ENCODE data around the gene TLK1. TPM values are rescaled to one million over a fixed set of nuclear protein-coding genes. Genes with fewer than 3 reads are reported as not detected.

TLK1 gene
- total and polyA plus RNA-seq, 2 experiments from 2014 or later: 41.2 to 45.0 TPM

DNA sequence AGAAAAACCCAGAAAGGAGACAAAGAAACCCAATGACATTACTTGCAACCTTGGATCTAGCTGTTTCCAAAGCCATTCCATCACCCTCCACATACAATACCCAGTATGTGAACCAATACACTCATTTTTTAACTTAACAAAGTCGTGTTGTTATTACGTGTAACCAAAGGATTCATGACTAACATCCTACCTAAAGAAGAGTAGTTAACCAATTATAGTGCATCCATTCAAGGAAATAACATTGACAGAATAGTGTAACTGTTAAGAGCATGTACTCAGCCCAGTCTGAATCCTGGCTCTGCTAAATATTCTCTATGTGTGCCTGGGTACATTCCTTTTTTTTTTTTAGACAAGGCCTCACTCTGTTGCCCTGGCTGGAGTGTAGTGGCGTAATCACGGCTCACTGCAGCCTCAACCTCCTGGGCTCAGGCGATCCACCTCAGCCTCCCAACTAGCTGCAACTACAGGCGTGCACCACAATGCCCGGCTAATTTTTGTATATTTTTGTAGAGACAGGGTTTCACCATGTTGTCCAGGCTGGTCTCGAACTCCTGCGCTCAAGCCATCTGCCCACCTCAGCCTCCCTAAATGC, 9.9 kb downstream of the TLK1 start:
- peaks cover 27% of the 10 kb centered on the region for H4K20me1 ChIP-seq (replicated peaks; ENCODE audit: insufficient read depth)
- no peak overlapping the region for H2AFZ ChIP-seq
- no peak for ATAC-seq
- H3K4me1 Mint-ChIP-seq: peaks cover 38% of the 10 kb centered on the region
- no peak overlapping the region for H3K4me3 Mint-ChIP-seq
- no peaks in the 10 kb centered on the region for H3F3A ChIP-seq (replicated peaks; ENCODE audit: low read depth)
- H3K4me1 ChIP-seq (ENCODE audit: insufficient read depth): peaks cover 24% of the 10 kb centered on the region
- H3K4me2 ChIP-seq: no peak overlapping the region
- H3K4me3 ChIP-seq: no peak overlapping the region
- H3K27ac Mint-ChIP-seq: no peak overlapping the region
- peaks cover 100% of the 10 kb centered on the region for H3K79me2 ChIP-seq (replicated peaks; ENCODE audit: insufficient read depth)
- no peaks in the 10 kb centered on the region for H3K27me3 ChIP-seq (ENCODE audit: insufficient read depth)
- H3K9me3 Mint-ChIP-seq: no peaks in the 10 kb centered on the region
- TF ChIP-seq, protein P1, sequence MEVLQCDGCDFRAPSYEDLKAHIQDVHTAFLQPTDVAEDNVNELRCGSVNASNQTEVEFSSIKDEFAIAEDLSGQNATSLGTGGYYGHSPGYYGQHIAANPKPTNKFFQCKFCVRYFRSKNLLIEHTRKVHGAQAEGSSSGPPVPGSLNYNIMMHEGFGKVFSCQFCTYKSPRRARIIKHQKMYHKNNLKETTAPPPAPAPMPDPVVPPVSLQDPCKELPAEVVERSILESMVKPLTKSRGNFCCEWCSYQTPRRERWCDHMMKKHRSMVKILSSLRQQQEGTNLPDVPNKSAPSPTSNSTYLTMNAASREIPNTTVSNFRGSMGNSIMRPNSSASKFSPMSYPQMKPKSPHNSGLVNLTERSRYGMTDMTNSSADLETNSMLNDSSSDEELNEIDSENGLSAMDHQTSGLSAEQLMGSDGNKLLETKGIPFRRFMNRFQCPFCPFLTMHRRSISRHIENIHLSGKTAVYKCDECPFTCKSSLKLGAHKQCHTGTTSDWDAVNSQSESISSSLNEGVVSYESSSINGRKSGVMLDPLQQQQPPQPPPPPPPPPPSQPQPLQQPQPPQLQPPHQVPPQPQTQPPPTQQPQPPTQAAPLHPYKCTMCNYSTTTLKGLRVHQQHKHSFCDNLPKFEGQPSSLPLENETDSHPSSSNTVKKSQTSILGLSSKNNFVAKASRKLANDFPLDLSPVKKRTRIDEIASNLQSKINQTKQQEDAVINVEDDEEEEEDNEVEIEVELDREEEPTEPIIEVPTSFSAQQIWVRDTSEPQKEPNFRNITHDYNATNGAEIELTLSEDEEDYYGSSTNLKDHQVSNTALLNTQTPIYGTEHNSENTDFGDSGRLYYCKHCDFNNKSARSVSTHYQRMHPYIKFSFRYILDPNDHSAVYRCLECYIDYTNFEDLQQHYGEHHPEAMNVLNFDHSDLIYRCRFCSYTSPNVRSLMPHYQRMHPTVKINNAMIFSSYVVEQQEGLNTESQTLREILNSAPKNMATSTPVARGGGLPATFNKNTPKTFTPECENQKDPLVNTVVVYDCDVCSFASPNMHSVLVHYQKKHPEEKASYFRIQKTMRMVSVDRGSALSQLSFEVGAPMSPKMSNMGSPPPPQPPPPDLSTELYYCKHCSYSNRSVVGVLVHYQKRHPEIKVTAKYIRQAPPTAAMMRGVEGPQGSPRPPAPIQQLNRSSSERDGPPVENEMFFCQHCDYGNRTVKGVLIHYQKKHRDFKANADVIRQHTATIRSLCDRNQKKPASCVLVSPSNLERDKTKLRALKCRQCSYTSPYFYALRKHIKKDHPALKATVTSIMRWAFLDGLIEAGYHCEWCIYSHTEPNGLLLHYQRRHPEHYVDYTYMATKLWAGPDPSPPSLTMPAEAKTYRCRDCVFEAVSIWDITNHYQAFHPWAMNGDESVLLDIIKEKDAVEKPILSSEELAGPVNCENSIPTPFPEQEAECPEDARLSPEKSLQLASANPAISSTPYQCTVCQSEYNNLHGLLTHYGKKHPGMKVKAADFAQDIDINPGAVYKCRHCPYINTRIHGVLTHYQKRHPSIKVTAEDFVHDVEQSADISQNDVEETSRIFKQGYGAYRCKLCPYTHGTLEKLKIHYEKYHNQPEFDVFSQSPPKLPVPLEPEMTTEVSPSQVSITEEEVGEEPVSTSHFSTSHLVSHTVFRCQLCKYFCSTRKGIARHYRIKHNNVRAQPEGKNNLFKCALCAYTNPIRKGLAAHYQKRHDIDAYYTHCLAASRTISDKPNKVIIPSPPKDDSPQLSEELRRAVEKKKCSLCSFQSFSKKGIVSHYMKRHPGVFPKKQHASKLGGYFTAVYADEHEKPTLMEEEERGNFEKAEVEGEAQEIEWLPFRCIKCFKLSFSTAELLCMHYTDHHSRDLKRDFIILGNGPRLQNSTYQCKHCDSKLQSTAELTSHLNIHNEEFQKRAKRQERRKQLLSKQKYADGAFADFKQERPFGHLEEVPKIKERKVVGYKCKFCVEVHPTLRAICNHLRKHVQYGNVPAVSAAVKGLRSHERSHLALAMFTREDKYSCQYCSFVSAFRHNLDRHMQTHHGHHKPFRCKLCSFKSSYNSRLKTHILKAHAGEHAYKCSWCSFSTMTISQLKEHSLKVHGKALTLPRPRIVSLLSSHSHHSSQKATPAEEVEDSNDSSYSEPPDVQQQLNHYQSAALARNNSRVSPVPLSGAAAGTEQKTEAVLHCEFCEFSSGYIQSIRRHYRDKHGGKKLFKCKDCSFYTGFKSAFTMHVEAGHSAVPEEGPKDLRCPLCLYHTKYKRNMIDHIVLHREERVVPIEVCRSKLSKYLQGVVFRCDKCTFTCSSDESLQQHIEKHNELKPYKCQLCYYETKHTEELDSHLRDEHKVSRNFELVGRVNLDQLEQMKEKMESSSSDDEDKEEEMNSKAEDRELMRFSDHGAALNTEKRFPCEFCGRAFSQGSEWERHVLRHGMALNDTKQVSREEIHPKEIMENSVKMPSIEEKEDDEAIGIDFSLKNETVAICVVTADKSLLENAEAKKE (CRISPR knock-in tag; IDR thresholded peaks at IDR 0.05): no peak
- TF ChIP-seq NANOG (IDR thresholded peaks at IDR 0.05; ENCODE audit: borderline replicate concordance) (no peak), JUNB (IDR thresholded peaks at IDR 0.05; ENCODE audit: unreplicated experiment) (no peak), ZNF114 (CRISPR knock-in tag; IDR thresholded peaks at IDR 0.05) (no peak), EZH2 (IDR thresholded peaks at IDR 0.05; ENCODE audit: low read depth, unreplicated experiment) (no peak), STAT1 (IDR thresholded peaks at IDR 0.05; ENCODE audit: unreplicated experiment) (no peak), EZH2phosphoT487 (IDR thresholded peaks at IDR 0.05; ENCODE audit: unreplicated experiment) (no peak), CREB1 (CRISPR knock-in tag; IDR thresholded peaks at IDR 0.05; ENCODE audit: low read depth) (no peak), POLR2AphosphoS5 (IDR thresholded peaks at IDR 0.05; ENCODE audit: low read depth) (no peak), ZNF331 (CRISPR knock-in tag; IDR thresholded peaks at IDR 0.05; ENCODE audit: low read depth) (no peak)
- TF ChIP-seq, protein P2, sequence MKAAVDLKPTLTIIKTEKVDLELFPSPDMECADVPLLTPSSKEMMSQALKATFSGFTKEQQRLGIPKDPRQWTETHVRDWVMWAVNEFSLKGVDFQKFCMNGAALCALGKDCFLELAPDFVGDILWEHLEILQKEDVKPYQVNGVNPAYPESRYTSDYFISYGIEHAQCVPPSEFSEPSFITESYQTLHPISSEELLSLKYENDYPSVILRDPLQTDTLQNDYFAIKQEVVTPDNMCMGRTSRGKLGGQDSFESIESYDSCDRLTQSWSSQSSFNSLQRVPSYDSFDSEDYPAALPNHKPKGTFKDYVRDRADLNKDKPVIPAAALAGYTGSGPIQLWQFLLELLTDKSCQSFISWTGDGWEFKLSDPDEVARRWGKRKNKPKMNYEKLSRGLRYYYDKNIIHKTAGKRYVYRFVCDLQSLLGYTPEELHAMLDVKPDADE (IDR thresholded peaks at IDR 0.05): no peak
- TF ChIP-seq, protein P3, sequence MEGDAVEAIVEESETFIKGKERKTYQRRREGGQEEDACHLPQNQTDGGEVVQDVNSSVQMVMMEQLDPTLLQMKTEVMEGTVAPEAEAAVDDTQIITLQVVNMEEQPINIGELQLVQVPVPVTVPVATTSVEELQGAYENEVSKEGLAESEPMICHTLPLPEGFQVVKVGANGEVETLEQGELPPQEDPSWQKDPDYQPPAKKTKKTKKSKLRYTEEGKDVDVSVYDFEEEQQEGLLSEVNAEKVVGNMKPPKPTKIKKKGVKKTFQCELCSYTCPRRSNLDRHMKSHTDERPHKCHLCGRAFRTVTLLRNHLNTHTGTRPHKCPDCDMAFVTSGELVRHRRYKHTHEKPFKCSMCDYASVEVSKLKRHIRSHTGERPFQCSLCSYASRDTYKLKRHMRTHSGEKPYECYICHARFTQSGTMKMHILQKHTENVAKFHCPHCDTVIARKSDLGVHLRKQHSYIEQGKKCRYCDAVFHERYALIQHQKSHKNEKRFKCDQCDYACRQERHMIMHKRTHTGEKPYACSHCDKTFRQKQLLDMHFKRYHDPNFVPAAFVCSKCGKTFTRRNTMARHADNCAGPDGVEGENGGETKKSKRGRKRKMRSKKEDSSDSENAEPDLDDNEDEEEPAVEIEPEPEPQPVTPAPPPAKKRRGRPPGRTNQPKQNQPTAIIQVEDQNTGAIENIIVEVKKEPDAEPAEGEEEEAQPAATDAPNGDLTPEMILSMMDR (conservative IDR thresholded peaks at IDR 0.05; ENCODE audit: low read depth in 2 of 2): no peak
- TF ChIP-seq, protein P4, sequence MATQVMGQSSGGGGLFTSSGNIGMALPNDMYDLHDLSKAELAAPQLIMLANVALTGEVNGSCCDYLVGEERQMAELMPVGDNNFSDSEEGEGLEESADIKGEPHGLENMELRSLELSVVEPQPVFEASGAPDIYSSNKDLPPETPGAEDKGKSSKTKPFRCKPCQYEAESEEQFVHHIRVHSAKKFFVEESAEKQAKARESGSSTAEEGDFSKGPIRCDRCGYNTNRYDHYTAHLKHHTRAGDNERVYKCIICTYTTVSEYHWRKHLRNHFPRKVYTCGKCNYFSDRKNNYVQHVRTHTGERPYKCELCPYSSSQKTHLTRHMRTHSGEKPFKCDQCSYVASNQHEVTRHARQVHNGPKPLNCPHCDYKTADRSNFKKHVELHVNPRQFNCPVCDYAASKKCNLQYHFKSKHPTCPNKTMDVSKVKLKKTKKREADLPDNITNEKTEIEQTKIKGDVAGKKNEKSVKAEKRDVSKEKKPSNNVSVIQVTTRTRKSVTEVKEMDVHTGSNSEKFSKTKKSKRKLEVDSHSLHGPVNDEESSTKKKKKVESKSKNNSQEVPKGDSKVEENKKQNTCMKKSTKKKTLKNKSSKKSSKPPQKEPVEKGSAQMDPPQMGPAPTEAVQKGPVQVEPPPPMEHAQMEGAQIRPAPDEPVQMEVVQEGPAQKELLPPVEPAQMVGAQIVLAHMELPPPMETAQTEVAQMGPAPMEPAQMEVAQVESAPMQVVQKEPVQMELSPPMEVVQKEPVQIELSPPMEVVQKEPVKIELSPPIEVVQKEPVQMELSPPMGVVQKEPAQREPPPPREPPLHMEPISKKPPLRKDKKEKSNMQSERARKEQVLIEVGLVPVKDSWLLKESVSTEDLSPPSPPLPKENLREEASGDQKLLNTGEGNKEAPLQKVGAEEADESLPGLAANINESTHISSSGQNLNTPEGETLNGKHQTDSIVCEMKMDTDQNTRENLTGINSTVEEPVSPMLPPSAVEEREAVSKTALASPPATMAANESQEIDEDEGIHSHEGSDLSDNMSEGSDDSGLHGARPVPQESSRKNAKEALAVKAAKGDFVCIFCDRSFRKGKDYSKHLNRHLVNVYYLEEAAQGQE (IDR thresholded peaks at IDR 0.05; ENCODE audit: unreplicated experiment): no peak
- H3K9me2 ChIP-seq (ENCODE audit: insufficient read depth): no peaks in the 10 kb centered on the region
- DNase-seq (ENCODE audit: low spot score): no peak
- no peaks in the 10 kb centered on the region for H3K36me3 ChIP-seq (ENCODE audit: insufficient read depth)
- peaks cover 2% of the 10 kb centered on the region for H3K27me3 Mint-ChIP-seq (ENCODE audit: insufficient read depth, low read depth, poor library complexity)
- H3K27ac ChIP-seq (ENCODE audit: low read depth): no peak overlapping the region
- H3K36me3 Mint-ChIP-seq (ENCODE audit: low read depth): peaks cover 7% of the 10 kb centered on the region; the same call in 2 of the 3 replicates
